Measurements from ENCODE around the gene POLR3A.

POLR3A gene

DNA sequence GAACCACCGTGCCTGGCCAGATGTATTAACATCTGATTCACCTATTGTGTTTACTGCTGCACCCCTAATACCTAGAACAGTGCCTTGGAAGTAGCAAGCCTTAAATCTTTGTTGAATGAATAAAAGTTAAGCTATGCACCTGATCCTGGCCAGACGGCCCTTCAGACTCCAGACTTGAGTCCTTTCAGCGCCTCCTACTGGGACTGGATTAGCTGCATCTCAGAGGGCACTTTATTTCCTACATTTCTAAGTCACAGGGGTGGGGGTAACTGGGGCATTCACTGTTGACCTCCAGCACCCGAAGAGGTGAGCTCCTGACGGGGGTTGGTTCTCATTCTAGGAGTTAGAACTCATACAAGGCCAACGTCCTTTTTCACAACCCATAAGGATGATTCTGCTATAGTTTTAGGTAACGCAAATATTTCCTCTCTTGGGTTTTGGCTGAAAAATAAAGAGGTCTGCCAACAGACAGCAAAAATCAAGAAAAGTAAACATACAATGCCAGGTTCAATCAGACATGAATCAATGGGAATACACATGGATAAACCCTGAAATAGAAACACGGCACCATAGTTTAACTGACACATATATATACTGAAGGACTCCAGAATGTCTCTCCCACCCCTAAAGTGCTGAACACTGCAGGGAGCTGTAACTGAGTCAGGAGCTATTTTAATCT is 54.8 kb downstream of the POLR3A start:
- DNase-seq = no peak

- DNase-seq = no peak
Observed at GRCh38 chr10:77973276-77973675, 56.0 kb downstream of the POLR3A start.

- no peak for DNase-seq
Observed at GRCh38 chr10:77972148-77972547, 57.2 kb downstream of the POLR3A start.

DNA sequence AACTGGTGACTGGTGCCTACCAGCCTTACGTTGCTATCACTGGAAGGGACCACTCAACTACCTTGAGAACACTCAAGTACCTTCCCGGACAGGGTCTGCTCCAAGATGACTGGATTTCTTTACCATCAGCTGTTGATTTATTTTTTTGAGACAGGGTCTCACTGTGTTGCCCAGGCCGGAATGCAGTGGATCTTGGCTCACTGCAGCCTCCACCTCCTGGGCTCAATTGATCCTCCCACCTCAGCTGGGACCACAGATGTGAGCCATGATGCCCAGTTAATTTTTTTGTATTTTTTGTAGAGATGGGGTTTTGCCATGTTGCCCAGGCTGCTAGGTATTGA is 57.5 kb downstream of the POLR3A start:
- no peak for DNase-seq

GRCh38 chr10:77970869-77971803 is 58.2 kb downstream of the POLR3A start:
- no peak for DNase-seq

DNA sequence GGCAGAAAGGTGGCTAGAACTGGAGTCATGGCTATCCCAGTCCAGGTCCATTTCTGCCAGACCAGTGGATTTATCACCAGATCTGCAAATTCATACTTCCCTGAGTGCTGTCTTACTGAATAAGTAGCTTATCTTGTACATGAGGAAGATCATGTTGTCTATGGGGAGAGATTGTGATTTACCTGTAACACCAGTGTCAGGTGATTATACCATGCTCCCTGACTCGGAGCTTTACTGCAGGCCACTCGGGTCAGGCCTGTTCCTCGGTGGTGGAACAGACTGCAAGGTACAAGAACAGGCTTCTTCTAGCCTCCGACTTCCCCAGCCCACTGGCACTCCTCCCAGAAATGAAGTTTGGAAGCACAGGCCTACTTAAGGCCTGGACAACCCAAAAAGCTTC is 60.2 kb downstream of the POLR3A start:
- DNase-seq = no peak

- no peak for DNase-seq
Observed at GRCh38 chr10:77967611-77968022, 61.7 kb downstream of the POLR3A start.

DNA sequence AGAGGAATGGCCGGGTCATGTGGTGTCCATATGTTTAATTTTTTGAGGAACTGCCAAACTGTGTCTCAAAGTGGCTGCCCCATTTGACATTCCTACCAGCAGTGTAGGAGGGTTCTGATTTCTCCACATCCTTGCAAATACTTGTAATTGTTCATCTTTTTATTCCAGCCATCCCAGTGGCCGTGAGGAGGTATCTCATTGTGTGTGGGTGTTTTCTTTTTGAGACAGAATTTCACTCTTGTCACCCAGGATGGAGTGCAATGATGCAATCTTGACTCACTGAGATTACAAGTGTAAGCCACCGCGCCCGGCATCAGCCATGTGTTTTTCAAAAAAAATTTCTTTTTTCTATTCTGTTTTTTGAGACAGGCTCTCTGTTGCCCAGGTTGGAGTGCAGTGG is 64.0 kb downstream of the POLR3A start:
- DNase-seq = no peak

- no peak for DNase-seq
Observed at GRCh38 chr10:77964811-77965210, 64.5 kb downstream of the POLR3A start.

DNA sequence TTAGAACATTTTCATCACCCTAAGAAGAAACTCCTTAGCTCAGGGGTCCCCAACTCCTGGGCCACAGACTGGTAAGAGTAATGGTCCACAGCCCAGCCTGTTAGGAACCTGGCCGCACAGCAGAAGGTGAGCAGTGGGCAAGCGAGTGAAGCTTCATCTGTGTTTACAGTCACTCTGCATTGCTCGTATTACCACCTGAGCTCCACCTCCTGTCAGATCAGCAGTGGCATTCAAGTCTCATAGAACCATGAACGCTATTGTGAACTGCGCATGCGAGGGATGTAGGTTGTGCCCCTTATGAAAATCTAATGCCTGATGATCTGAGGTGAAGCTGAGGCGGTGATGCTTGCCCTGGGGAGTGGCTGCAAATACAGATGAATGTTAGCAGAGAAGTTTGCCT is 65.4 kb downstream of the POLR3A start:
- DNase-seq = no peak

- DNase-seq = no peak
Observed at GRCh38 chr10:77962350-77963146, 66.8 kb downstream of the POLR3A start.

DNA sequence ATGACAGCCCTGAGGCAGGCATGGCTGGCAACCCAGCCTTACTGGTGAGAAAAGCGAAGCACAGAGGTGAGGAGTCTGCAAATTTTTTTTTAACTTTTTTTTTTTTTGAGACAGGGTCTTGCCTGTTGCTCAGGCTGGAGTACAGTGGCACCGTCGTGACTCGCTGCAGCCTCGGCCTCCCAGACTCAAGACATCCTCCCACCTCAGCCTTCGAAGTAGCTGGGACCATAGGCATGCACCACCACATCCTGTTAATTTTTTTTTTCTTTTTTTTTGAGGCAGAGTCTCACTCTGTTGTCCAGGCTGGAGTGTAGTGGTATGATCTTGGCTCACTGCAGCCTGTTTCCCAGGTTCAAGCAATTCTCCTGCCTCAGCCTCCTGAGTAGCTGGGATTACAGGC is 67.6 kb downstream of the POLR3A start:
- no peak for DNase-seq

- no peak for DNase-seq
Observed at GRCh38 chr10:77960829-77961329, 68.4 kb downstream of the POLR3A start.

- DNase-seq = no peak
Observed at GRCh38 chr10:77959887-77960455, 69.3 kb downstream of the POLR3A start.

DNA sequence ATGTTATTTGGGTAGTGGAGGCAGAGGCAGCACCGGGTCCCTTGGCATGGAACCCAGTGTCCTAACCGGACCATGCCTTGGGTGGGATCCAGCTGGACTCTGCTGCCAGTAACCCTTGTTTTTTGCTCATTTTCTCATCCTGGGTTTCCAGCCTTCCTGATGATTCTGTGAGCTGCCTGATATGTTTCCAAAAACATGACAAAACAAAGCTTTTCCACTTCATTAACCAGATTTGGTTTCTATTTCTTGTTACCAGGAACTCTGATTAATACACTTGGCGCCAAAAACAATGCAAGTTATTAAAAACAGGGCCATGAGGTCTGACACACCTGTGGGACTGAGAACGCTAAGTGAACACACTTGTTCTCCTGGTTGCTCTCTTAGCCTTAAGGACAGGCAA is 69.9 kb downstream of the POLR3A start:
- no peak for DNase-seq

DNA sequence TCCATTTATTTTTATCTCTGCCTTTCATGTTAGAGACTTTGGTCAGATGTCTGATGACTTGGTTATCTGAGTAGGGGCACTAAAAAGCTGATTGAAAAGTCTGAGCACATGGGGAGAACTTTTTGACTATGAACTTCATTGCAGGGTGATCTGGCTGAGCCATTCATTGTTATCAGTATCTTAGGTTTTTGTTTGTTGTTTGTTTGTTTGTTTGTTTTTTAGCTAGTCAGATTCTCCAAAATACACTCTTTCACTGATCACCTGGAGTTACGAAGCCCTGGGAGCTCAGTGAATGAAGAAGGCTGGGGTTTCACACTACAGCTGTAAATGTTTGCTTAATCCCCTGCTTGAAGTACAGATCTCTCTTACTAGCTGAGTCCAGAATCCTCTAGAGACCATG is 74.2 kb downstream of the POLR3A start:
- DNase-seq = no peak

DNA sequence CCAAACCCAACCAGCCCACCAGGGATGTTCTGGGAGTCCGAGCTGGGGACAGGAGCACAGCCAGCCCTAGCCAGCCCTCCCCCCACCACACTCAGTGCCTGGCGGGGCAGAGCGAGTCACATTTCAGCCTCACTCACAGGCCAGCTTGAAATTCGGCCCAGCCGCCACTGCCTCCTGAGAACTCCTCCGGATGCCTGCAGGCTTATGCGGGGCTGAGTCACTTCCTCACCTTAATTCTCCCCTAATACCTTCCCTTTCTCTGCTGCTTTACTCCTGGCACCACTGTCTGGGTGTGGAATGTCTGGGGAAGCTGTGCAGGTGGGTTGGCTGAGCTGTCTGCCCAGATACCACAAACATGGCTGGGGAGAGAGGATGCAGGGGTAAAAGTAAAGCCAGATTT is 80.1 kb downstream of the POLR3A start:
- DNase-seq = no peak

- no peak for DNase-seq
Observed at GRCh38 chr10:77946084-77946483, 83.2 kb downstream of the POLR3A start.

GRCh38 chr10:77944519-77944918 is 84.8 kb downstream of the POLR3A start:
- DNase-seq = no peak

DNA sequence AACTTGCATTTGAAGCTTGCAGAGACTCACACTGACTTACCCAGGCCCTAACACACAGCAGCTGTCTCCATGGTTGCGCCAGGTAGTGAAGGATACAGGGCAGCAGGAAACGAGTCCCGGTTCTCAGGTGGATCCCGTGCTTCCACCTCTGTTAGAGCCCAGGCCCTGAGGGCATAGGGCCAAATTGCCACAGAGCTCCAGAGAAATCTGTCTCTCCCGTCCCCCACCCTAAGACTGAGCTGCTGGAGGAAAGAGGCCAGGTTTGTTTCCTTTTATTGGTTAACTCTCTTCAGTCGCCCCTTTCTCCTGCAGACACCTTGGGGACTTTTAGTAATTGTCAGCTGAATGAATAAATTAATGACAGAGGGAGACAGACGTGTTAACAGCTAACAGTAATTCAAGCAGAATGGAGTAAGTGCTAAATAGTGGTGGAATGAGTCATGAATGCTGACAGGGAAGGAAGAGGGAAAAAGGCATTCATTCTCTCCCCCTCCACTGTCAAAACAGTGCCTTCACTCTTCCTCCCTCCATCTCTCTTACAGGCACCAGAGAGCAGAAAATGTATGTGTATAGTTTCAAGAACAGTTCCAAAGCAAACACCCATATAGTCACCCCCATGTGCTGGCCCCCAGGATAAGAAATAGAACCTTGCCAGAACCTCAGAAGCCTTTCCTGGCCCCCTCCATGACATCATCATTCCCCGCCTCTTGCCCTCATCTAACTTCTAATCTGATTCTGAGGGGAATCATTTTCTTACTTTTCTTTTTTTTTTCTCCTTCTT is 86.0 kb downstream of the POLR3A start:
- no peak for DNase-seq

DNA sequence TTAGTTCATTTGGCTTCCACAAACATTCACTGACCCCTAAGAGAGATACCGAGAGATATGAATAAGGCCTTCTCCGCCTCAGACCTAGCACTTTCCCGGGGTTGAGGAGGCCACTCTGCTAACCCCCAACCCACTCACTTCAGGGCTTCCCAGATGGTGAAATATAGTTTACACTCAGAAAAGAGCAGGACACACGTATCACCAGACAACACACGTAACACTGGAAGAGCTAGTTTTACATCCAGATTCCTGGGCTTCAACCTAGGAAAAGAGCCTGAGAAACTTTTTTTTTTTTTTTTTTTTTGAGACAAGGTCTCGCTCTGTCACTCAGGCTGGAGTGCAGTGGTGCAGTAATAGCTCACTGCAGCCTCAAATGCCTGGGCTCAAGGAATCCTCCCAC is 87.5 kb downstream of the POLR3A start:
- DNase-seq = no peak

- no peak for DNase-seq
Observed at GRCh38 chr10:77940627-77941026, 88.7 kb downstream of the POLR3A start.
